OCI-LY7 (cell line): Measurements from ENCODE around the gene USHBP1. TPM values are rescaled to one million over a fixed set of nuclear protein-coding genes. Genes with fewer than 3 reads are reported as not detected.

ENCODE experiments used
- BruUV-seq: library from RNA; stranded (reverse); fragments of 400-500 nt; replicated peaks from 2 replicates; lab custom pipeline; 2021; lab: Mats Ljungman, UMichigan
- CTCF ChIA-PET: fragments of 300-600 bp; sonication (Branson Sonifier 250); formaldehyde crosslinking; loops from one replicate; lab custom pipeline; 2022; ENCODE audit warnings: antibody characterized with exemption; ENCODE audit not compliant: unreplicated experiment; lab: Charles Lee
- POLR2A ChIA-PET: fragments of 300-600 bp; sonication (Branson Sonifier 250); formaldehyde crosslinking; loops from one replicate; lab custom pipeline; 2022; ENCODE audit warnings: antibody characterized with exemption; lab: Charles Lee
- DNase-seq: peaks from one replicate; pipeline ENCODE4 v3.0.0-alpha.2; 2015; ENCODE audit warnings: low spot score
- H2AFZ ChIP-seq: fragments of 200-600 bp; sonication (generic), shearing (Covaris generic); 2 replicates; pipeline ENCODE4 v1.6.1; 2014; ENCODE audit warnings: mild to moderate bottlenecking, antibody characterized with exemption, low read length, moderate library complexity
- H3K27ac ChIP-seq: fragments of 200-600 bp; sonication (generic); 2 replicates; pipeline ENCODE4 v1.5.1; 2014; ENCODE audit warnings: mixed run types, low read depth, mild to moderate bottlenecking, moderate library complexity, low read length, inconsistent platforms; ENCODE audit not compliant: poor library complexity, severe bottlenecking
- H3K36me3 ChIP-seq: fragments of 200-600 bp; sonication (generic); 2 replicates; pipeline ENCODE4 v1.6.1; 2014; ENCODE audit warnings: mild to moderate bottlenecking, antibody characterized with exemption, low read length, moderate library complexity, mixed read lengths; ENCODE audit not compliant: insufficient read depth
- H3K4me1 ChIP-seq: fragments of 200-600 bp; sonication (generic); 2 replicates; pipeline ENCODE4 v1.5.1; 2014; ENCODE audit warnings: mild to moderate bottlenecking, low read length; ENCODE audit not compliant: insufficient read depth, poor library complexity, severe bottlenecking
- H3K4me2 ChIP-seq: fragments of 200-600 bp; sonication (generic); 2 replicates; pipeline ENCODE4 v1.6.1; 2014; ENCODE audit warnings: mild to moderate bottlenecking, low read length
- H3K4me3 ChIP-seq: fragments of 200-600 bp; sonication (generic); 2 replicates; pipeline ENCODE4 v1.5.1; 2014; ENCODE audit warnings: mild to moderate bottlenecking, low read depth, low read length; ENCODE audit not compliant: poor library complexity, severe bottlenecking
- H3K79me2 ChIP-seq: fragments of 200-600 bp; sonication (generic); 2 replicates; pipeline ENCODE4 v1.6.1; 2016; ENCODE audit warnings: low read depth, mild to moderate bottlenecking, low read length, moderate library complexity, mixed read lengths; ENCODE audit not compliant: insufficient read depth
- H3K9me2 ChIP-seq: fragments of 200-600 bp; sonication (generic); 2 replicates; pipeline ENCODE4 v1.6.1; 2016; ENCODE audit warnings: mild to moderate bottlenecking, low read length, mixed read lengths; ENCODE audit not compliant: insufficient read depth
- H3K9me3 ChIP-seq: fragments of 200-600 bp; sonication (generic); 2 replicates; pipeline ENCODE4 v1.6.1; 2014; ENCODE audit warnings: mild to moderate bottlenecking, mixed run types, low read length, mixed read lengths
- H4K20me1 ChIP-seq: fragments of 200-600 bp; sonication (generic); 2 replicates; pipeline ENCODE4 v1.6.1; 2014; ENCODE audit warnings: mild to moderate bottlenecking, antibody characterized with exemption, low read length, moderate library complexity, mixed read lengths; ENCODE audit not compliant: insufficient read depth
- EZH2phosphoT487 ChIP-seq: fragments of 200-600 bp; sonication (generic); IDR thresholded peaks from 2 replicates; pipeline ENCODE4 v1.6.1; 2018; ENCODE audit warnings: low read depth, borderline replicate concordance, mild to moderate bottlenecking, mixed run types, antibody characterized with exemption, low read length, moderate library complexity, mixed read lengths
- intact Hi-C: fragments of 100-400 bp; cut with micrococcal nuclease; formaldehyde crosslinking; loops from one replicate; pipeline ENCODE4 v1.10.0; 2022; ENCODE audit not compliant: unreplicated experiment
- total RNA-seq, 2 experiments: library from RNA; depleted of rRNA in 1 of 2; stranded (reverse); fragments of >200 nt in 1 of 2; shearing (Covaris generic) in 1 of 2; gene quantifications; 2 replicates each; pipeline ENCODE4 v1.2.3, GENCODE V29; 2014 to 2022
- TF ChIP-seq, protein P1 (sequence below): fragments of 200-600 bp; sonication (generic); conservative IDR thresholded peaks from 2 replicates; pipeline ENCODE4 v1.5.1; 2014; ENCODE audit warnings: mild to moderate bottlenecking, antibody characterized with exemption, low read length, moderate library complexity, mixed read lengths

Gene USHBP1
- total RNA-seq, 2 experiments from 2014 or later = 3.1 to 7.6 TPM

DNA sequence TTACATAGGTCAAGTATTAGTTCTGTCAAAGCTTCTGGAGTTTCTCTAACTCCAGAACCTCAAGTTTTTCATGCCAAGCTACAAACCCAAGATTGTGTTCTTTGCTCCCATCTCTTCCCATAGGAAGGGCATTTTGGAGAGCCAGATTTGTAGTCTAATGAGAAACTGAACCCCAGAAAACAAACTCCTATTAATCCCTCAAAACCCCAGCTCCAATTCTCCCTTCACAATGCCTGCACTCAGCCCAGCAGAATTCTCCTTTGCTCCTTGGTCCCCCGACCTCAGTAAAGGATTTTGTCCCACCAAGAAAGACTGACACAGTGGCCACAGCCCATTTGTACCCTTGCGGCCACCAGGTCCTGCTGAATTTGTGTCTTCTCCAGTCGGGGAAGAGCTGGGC is 8.4 kb downstream of the USHBP1 start:
- H3K4me3 ChIP-seq = no peak overlapping the region
- POLR2A ChIA-PET = interaction anchor here (0.7 kb wide), 1 partner anchor 11 kb away, joined by 3 read pairs; the partner anchor contains the start of gene BABAM1

DNA sequence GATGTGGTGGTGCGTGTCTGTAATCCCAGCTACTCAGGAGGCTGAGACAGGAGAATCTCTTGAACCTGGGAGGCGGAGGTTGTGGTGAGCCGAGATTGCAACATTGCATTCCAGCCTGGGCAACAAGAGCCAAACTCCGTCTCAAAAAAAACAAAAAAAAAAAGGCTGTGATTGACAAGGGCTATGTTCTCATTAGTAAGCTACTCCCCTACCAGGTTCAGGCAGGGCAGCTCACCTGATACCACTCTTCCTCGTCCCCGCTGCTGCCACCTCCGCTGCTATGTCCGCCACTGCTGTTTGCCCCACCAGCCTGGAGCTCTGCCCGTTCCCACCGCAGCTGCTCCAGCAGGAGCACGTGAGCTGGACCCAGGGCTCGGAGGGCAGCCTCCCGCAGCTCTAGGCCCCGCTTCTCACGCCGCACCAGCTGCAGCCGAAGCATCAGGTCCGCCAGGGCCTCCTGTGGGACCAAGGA is 9.4 kb downstream of the USHBP1 start:
- Histone ChIP-seq H3K4me2 (no peak overlapping the region), H3K79me2 (no peaks in the 10 kb centered on the region), H3K9me2 (no peaks in the 10 kb centered on the region), H3K27ac (no peak overlapping the region), H2AFZ (no peak overlapping the region), H3K4me1 (no peaks in the 10 kb centered on the region), H3K36me3 (no peaks in the 10 kb centered on the region), H4K20me1 (no peaks in the 10 kb centered on the region), H3K4me3 (no peak overlapping the region), H3K9me3 (no peaks in the 10 kb centered on the region)
- no TSS peak for BruUV-seq
- intact Hi-C loops = no loop called here
- CTCF ChIA-PET = no interaction called here
- POLR2A ChIA-PET = no interaction called here
- DNase-seq = no peak
- TF ChIP-seq, protein P1, sequence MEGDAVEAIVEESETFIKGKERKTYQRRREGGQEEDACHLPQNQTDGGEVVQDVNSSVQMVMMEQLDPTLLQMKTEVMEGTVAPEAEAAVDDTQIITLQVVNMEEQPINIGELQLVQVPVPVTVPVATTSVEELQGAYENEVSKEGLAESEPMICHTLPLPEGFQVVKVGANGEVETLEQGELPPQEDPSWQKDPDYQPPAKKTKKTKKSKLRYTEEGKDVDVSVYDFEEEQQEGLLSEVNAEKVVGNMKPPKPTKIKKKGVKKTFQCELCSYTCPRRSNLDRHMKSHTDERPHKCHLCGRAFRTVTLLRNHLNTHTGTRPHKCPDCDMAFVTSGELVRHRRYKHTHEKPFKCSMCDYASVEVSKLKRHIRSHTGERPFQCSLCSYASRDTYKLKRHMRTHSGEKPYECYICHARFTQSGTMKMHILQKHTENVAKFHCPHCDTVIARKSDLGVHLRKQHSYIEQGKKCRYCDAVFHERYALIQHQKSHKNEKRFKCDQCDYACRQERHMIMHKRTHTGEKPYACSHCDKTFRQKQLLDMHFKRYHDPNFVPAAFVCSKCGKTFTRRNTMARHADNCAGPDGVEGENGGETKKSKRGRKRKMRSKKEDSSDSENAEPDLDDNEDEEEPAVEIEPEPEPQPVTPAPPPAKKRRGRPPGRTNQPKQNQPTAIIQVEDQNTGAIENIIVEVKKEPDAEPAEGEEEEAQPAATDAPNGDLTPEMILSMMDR = no peak
- TF ChIP-seq EZH2phosphoT487 = no peak

More for the DNA sequence above, 8.4 kb downstream of the USHBP1 start:
- intact Hi-C loops = no loop called here
- Histone ChIP-seq H3K9me2 (no peaks in the 10 kb centered on the region), H2AFZ (no peak overlapping the region), H3K79me2 (no peaks in the 10 kb centered on the region), H3K27ac (no peak overlapping the region), H3K9me3 (no peaks in the 10 kb centered on the region), H3K36me3 (no peaks in the 10 kb centered on the region), H3K4me1 (peaks cover 7% of the 10 kb centered on the region), H3K4me2 (no peak overlapping the region), H4K20me1 (no peaks in the 10 kb centered on the region)
- no peak for DNase-seq
- CTCF ChIA-PET = no interaction called here
- no TSS peak for BruUV-seq
- TF ChIP-seq, protein P1 = no peak
- no peak for TF ChIP-seq EZH2phosphoT487

DNA sequence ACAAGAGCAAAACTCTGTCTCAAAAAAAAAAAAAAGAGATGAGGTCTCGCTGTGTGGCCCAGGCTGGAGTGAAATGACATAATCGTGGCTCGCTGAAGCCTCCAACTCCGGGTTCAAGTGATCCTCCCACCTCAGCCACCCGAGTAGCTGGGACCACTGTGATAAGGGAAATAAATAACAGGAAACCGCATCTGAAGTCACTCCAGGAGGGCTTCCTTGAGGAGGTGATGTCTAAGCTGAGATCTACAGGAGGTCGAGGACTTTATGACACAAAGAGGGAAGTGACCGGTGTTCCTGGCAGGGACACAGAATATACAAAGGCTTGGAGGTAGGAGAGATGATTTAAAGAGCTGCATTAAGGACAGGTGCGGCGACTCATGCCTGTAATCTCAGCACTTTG is 9.9 kb downstream of the USHBP1 start:
- Histone ChIP-seq H3K4me2 (no peak overlapping the region), H3K4me1 (no peaks in the 10 kb centered on the region), H3K27ac (no peak overlapping the region), H3K9me3 (no peaks in the 10 kb centered on the region), H3K4me3 (no peak overlapping the region), H4K20me1 (no peaks in the 10 kb centered on the region), H2AFZ (no peak overlapping the region), H3K36me3 (no peaks in the 10 kb centered on the region), H3K79me2 (no peaks in the 10 kb centered on the region), H3K9me2 (no peaks in the 10 kb centered on the region)
- ChIA-PET CTCF (no interaction called here), POLR2A (no interaction called here)
- no peak for TF ChIP-seq EZH2phosphoT487
- TF ChIP-seq, protein P1 = no peak
- no TSS peak for BruUV-seq
- intact Hi-C loops = no loop called here
- DNase-seq = no peak
